HG03097 (cell line): Measurements from ENCODE around the gene SPATA22.
"Not testable (repeated sequence)": the region's sequence is repeated elsewhere in the genome, so short reads cannot be mapped to it uniquely, and the experiment has no call there.

ENCODE experiments used
- ATAC-seq: cut with Tn5 transposase; IDR thresholded peaks from one replicate; pipeline ENCODE4 v1.9.1; 2021; ENCODE audit not compliant: unreplicated experiment, low FRiP score

SPATA22 gene

GRCh38 chr17:3475251-3475685 lies 3.6 kb upstream of the SPATA22 start:
- ATAC-seq: no peak

DNA sequence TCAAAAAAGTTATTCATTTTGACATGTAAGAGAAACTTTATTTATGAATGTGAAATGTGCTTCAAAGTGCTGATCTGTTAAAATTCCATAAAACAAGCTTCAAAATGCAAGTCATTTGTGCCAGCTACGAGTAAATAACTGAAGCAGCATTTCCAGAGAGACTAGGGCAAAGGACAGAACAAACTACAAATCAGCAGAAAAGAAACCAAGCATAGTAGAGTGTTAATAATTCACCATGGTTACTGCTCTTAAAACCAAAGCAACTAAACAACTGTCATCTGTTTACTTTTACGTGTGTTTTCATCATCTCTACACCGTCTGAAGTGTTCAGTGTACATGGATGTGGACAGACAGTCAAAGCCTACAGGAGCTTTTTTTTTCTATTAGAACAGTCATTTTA lies 2.6 kb upstream of the SPATA22 start:
- no peak for ATAC-seq

DNA sequence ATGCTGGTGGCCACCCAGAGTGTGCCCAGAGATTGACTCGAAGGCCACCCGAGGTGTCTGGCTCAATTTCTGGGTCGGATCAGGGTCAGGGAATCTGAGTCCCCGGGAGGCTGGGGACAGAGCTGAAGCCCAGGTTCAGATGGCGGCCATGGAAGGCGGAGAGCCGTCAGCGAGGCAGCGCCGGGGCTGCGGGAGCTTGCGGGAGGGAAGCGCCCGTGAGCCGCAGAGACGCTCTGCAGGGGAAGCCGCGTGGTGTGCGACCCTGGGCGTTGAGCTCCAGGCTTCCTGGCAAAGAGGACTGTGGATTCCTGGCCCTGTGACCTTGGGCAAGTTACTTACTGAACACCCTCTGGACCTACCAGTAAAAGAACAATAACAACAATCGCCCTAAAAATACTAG lies 518 bp upstream of the SPATA22 start:
- ATAC-seq: no peak

- ATAC-seq: no peak
Observed at GRCh38 chr17:3469529-3469928, 2.1 kb downstream of the SPATA22 start.

DNA sequence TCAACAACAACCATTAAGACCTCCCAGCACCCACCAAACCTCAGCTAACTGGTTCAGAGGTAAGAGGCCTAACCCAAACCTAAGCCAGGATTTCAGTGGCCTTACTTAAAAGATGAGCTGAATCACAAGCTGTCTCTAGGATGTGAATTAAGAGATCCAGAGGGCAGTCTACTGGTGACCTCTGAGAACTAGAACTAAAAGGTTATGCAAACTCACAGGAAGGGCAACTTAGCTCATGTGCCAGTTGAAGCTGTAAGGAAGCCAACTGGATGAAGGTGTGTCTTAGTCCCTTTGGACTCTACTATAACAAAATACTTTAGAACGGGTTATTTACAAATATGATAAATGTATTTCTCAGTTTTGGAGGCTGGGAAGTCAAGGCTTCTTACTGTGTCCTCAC lies 5.3 kb downstream of the SPATA22 start:
- not testable (repeated sequence) for ATAC-seq

DNA sequence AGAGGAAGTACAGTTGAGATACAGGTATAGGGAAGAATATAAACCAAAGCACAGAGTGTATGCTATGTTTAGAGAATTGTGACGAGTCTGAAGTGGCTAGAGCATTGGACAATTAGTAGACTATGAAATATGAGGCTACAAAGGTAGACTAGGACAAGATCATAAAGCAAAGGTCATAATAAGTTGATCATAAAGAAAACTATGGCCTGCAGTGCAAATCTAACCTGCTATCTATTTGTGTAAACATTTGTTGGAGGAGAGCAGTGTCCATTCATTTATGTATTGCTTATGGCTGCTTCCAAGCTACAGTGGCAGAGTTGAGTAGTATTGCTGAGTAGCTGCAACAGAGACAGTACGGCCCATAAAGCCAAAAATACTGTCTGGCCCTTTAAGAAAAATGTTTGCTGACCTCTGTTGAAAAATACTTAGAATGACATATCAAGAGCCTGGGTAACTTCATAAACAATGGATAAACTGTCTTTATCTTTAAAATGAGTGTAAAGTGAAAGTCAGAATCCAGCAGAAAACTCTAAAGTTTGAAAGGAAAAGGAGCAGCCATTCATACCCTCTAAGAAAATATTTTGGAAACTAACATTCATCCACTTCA lies 23.5 kb downstream of the SPATA22 start:
- ATAC-seq: no peak

DNA sequence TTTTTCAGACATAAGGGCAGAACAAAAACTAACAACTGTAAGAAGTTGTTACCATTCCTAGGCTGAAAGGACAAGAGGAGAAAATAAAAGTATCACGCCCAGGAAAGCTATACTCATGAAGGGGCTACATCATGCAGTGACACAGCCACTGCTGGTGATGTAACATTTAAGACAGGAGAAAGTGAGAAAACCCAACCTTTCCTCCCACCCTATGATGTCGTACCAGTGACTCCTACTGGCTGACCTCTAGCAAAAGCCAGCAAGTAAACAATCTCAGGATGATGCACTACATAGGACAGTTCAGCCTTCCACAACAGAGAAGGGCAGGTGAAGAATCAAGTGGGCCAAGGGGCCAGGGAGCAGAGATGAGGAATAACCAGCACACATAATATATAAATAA lies 24.0 kb downstream of the SPATA22 start:
- no peak for ATAC-seq

- no peak for ATAC-seq
Observed at GRCh38 chr17:3440451-3440850, 31.2 kb downstream of the SPATA22 start.

- ATAC-seq: no peak
Observed at GRCh38 chr17:3438368-3438767, 33.3 kb downstream of the SPATA22 start.

GRCh38 chr17:3433741-3434140 lies 37.9 kb downstream of the SPATA22 start, which contains the start of gene OR1E2:
Gene OR1E2 (minus strand): TSS chr17:3433841. CDS start chr17:3433841, 0 bp downstream.
- ATAC-seq: no peak

- not testable (repeated sequence) for ATAC-seq
Observed at GRCh38 chr17:3433215-3433614, 38.4 kb downstream of the SPATA22 start.

DNA sequence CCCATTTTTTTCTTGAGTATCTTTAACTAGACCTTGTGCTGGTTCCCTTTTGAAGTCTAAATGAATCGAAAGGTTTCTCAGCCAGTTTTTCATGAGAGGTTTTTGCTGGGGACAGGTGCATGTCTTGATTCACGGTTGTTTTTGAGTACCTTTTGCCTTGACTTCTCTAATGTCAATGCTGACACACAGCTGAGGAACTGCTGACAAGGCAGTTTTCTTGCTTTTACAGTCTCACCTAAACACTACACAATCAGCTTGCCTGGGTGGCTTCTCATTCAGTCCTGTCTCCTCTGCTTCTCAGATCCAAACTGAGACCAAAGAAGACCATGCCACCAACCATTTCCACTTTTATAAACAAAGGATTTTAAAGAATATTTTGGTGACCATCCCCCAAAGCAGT lies 53.4 kb downstream of the SPATA22 start:
- no peak for ATAC-seq

GRCh38 chr17:3415610-3416009 lies 56.0 kb downstream of the SPATA22 start:
- no peak for ATAC-seq

DNA sequence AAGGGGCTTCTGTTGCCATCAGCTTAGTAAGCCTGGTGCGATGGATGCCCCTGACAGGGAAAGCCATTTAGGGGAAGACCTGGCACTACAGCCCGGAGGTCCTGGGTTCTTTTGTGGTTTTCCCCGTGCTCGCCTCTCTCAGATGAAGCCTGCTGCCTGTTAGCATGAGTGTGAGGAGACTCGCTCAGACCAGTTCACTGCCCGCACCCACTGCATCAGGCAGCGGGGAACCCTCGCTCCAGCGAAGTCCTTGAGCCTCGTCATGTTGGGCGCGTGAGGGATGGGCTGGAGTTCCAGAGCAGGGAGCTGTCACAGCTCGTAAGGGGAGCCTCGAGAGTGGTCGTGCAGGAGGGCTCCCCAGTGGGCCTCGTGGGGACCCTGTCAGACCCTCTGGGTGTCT lies 59.4 kb downstream of the SPATA22 start:
- not testable (repeated sequence) for ATAC-seq

GRCh38 chr17:3411070-3411469 lies 60.5 kb downstream of the SPATA22 start, which contains the start of gene OR3A3:
Gene OR3A3 (plus strand): TSS chr17:3411370.
- no peak for ATAC-seq

- not testable (repeated sequence) for ATAC-seq
Observed at GRCh38 chr17:3403856-3404255, 67.8 kb downstream of the SPATA22 start.

- no peak for ATAC-seq
Observed at GRCh38 chr17:3401786-3402185, 69.8 kb downstream of the SPATA22 start.

DNA sequence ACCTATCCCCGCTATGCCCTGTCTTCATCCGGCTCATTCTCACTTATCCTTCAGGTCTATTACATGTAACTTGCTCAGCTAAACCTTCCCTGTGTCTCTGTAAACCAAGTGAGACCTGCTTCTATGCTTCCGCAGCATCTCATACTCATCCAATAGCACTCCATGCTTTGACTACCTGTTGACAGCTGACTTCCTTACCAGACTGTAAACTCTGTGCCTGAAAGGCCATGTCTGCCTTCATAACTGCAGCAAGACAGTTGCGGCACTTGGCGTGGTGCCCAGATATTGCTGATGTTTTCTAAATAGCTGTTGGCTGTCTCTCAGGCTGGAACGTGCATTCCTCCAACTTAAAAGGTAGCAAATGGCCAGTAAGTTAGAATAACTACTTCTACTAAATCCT lies 71.6 kb downstream of the SPATA22 start:
- ATAC-seq: no peak

DNA sequence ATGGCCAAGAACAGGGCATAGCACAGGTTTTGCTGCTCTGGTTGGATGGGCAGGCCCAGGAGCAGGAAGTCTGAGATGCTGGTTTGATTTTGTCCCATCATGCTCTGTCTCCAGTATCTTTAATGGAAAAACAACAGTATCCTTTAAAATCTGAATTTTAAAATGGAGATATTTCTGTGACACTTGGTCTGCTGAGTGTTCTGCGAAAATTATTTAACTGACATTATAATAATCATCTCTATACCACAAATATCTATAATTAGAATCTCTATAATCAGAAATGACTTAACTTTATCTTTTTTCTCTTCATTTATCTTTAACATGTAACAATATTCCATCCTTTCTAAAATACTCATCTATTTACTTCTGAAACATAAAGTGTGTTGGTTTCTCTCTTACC lies 73.3 kb downstream of the SPATA22 start, which contains the start of gene OR1E1:
OR1E1 (minus strand) TSS at position 101 of the 400 bp plus-strand sequence; CDS start at position 101, 0 bp downstream.
- no peak for ATAC-seq

- ATAC-seq: not testable (repeated sequence)
Observed at GRCh38 chr17:3397801-3398200, 73.8 kb downstream of the SPATA22 start.
